ENCODE data around the gene SLC2A6. TPM values are rescaled to one million over a fixed set of nuclear protein-coding genes. Genes with fewer than 3 reads are reported as not detected.

The SLC2A6 gene
- total RNA-seq, 1 experiment from 2014 or later, result 20.5 TPM

GRCh38 chr9:133468374-133468773 lies 10.5 kb downstream of the SLC2A6 start:
- Histone ChIP-seq H3K9me2 (replicated peaks; ENCODE audit: low read length) (no peaks in the 10 kb centered on the region), H3K4me3 (ENCODE audit: low read length) (no peak overlapping the region), H2AFZ (ENCODE audit: low read length) (no peak overlapping the region), H3K79me2 (ENCODE audit: low read length) (no peaks in the 10 kb centered on the region), H3F3A (ENCODE audit: low read length, unreplicated experiment) (no peaks in the 10 kb centered on the region), H3K9ac (ENCODE audit: low read length) (no peak overlapping the region), H3K4me2 (ENCODE audit: low read length) (no peak overlapping the region), H3K36me3 (ENCODE audit: low read depth, low read length) (no peaks in the 10 kb centered on the region), H3K27ac (ENCODE audit: low read length) (no peak overlapping the region), H3K4me1 (ENCODE audit: insufficient read depth, low read length) (no peaks in the 10 kb centered on the region), H4K20me1 (ENCODE audit: low read length) (no peaks in the 10 kb centered on the region), H3K9me3 (ENCODE audit: low read length) (no peaks in the 10 kb centered on the region), H3K27me3 (ENCODE audit: low read length) (no peaks in the 10 kb centered on the region)
- DNase-seq, result no peak
- BruUV-seq (replicated peaks), result no TSS peak
- no peak for ATAC-seq
- intact Hi-C loops (cut with micrococcal nuclease), result no loop called here
- CTCF ChIA-PET, result no interaction called here
- TF ChIP-seq EZH2 (IDR thresholded peaks at IDR 0.05; ENCODE audit: low read length, unreplicated experiment) (no peak), EZH2phosphoT487 (IDR thresholded peaks at IDR 0.05; ENCODE audit: borderline replicate concordance, low read length) (no peak), CTCF (conservative IDR thresholded peaks at IDR 0.05; ENCODE audit: low read depth, low read length) (no peak)
- POLR2A ChIA-PET (ENCODE audit: unreplicated experiment), result no interaction called here

GRCh38 chr9:133467101-133467500 lies 11.8 kb downstream of the SLC2A6 start:
- no peaks in the 10 kb centered on the region for H3F3A ChIP-seq (ENCODE audit: low read length, unreplicated experiment)
- no peak overlapping the region for H3K4me2 ChIP-seq (ENCODE audit: low read length)
- H3K79me2 ChIP-seq (ENCODE audit: low read length), result no peaks in the 10 kb centered on the region
- H3K9ac ChIP-seq (ENCODE audit: low read length), result no peak overlapping the region
- no peaks in the 10 kb centered on the region for H3K9me3 ChIP-seq (ENCODE audit: low read length)
- H4K20me1 ChIP-seq (ENCODE audit: low read length), result no peaks in the 10 kb centered on the region
- no peaks in the 10 kb centered on the region for H3K36me3 ChIP-seq (ENCODE audit: low read depth, low read length)
- H3K27me3 ChIP-seq (ENCODE audit: low read length), result no peaks in the 10 kb centered on the region
- no peak overlapping the region for H3K27ac ChIP-seq (ENCODE audit: low read length)
- DNase-seq, result no peak
- no peaks in the 10 kb centered on the region for H3K4me1 ChIP-seq (ENCODE audit: insufficient read depth, low read length)
- H2AFZ ChIP-seq (ENCODE audit: low read length), result no peak overlapping the region
- ChIA-PET CTCF (no interaction called here), POLR2A (ENCODE audit: unreplicated experiment) (no interaction called here)
- ATAC-seq, result no peak
- no peaks in the 10 kb centered on the region for H3K9me2 ChIP-seq (replicated peaks; ENCODE audit: low read length)
- intact Hi-C loops (cut with micrococcal nuclease), result no loop called here
- H3K4me3 ChIP-seq (ENCODE audit: low read length), result no peak overlapping the region
- no TSS peak for BruUV-seq (replicated peaks)
- TF ChIP-seq EZH2phosphoT487 (IDR thresholded peaks at IDR 0.05; ENCODE audit: borderline replicate concordance, low read length), result no peak
- TF ChIP-seq EZH2 (IDR thresholded peaks at IDR 0.05; ENCODE audit: low read length, unreplicated experiment), result no peak
- TF ChIP-seq CTCF (conservative IDR thresholded peaks at IDR 0.05; ENCODE audit: low read depth, low read length), result no peak

GRCh38 chr9:133465984-133466383 lies 12.9 kb downstream of the SLC2A6 start:
- ChIA-PET CTCF (no interaction called here), POLR2A (ENCODE audit: unreplicated experiment) (no interaction called here)
- no peaks in the 10 kb centered on the region for H3K9me3 ChIP-seq (ENCODE audit: low read length)
- no peak overlapping the region for H3K27ac ChIP-seq (ENCODE audit: low read length)
- no peak overlapping the region for H3K4me2 ChIP-seq (ENCODE audit: low read length)
- ATAC-seq (no peak), DNase-seq (no peak)
- H3K79me2 ChIP-seq (ENCODE audit: low read length), result no peaks in the 10 kb centered on the region
- no peak for TF ChIP-seq EZH2phosphoT487 (IDR thresholded peaks at IDR 0.05; ENCODE audit: borderline replicate concordance, low read length)
- no peak for TF ChIP-seq EZH2 (IDR thresholded peaks at IDR 0.05; ENCODE audit: low read length, unreplicated experiment)
- TF ChIP-seq CTCF (conservative IDR thresholded peaks at IDR 0.05; ENCODE audit: low read depth, low read length), result no peak
- H3K4me3 ChIP-seq (ENCODE audit: low read length), result no peak overlapping the region
- no peaks in the 10 kb centered on the region for H3K4me1 ChIP-seq (ENCODE audit: insufficient read depth, low read length)
- H3K27me3 ChIP-seq (ENCODE audit: low read length), result no peaks in the 10 kb centered on the region
- H2AFZ ChIP-seq (ENCODE audit: low read length), result no peak overlapping the region
- H3K36me3 ChIP-seq (ENCODE audit: low read depth, low read length), result no peaks in the 10 kb centered on the region
- no peaks in the 10 kb centered on the region for H4K20me1 ChIP-seq (ENCODE audit: low read length)
- no TSS peak for BruUV-seq (replicated peaks)
- no peaks in the 10 kb centered on the region for H3F3A ChIP-seq (ENCODE audit: low read length, unreplicated experiment)
- intact Hi-C loops (cut with micrococcal nuclease), result no loop called here
- H3K9ac ChIP-seq (ENCODE audit: low read length), result no peak overlapping the region
- no peaks in the 10 kb centered on the region for H3K9me2 ChIP-seq (replicated peaks; ENCODE audit: low read length)

Measured in PC-3 (cell line).